Mesodermal cell (in vitro differentiated cells): ENCODE data around the gene DOK4.

Experiments used
- H3K27ac ChIP-seq: 2 replicates; pipeline ENCODE4 v1.7.0; 2013; ENCODE audit warnings: mild to moderate bottlenecking, low read depth, low read length, moderate library complexity; ENCODE audit not compliant: severe bottlenecking
- H3K36me3 ChIP-seq: 2 replicates; pipeline ENCODE4 v1.7.1; 2013; ENCODE audit warnings: mild to moderate bottlenecking, low read length, moderate library complexity; ENCODE audit not compliant: control insufficient read depth, insufficient read depth
- H3K4me1 ChIP-seq: one replicate; pipeline ENCODE4 v1.7.1; 2013; ENCODE audit warnings: mild to moderate bottlenecking, low read length; ENCODE audit not compliant: insufficient read depth, control insufficient read depth, poor library complexity, severe bottlenecking
- H3K4me3 ChIP-seq: 2 replicates; pipeline ENCODE4 v1.7.0; 2013; ENCODE audit warnings: low read length, control low read depth, mild to moderate bottlenecking; ENCODE audit not compliant: insufficient read depth, poor library complexity, severe bottlenecking; ENCODE audit errors: extremely low read depth
- H3K9me3 ChIP-seq: 2 replicates; pipeline ENCODE4 v1.7.1; 2013; ENCODE audit warnings: mild to moderate bottlenecking, low read length, moderate library complexity; ENCODE audit not compliant: control insufficient read depth
- WGBS, 2 experiments: methylation state at CpG; one replicate each; pipeline ENCODE4 v1.1.5; 2013; ENCODE audit warnings: missing lambda C conversion rate in 2 of 2; ENCODE audit not compliant: insufficient coverage in 2 of 2; 5-methylcytosine and 5-hydroxymethylcytosine counted together

DOK4 gene

GRCh38 chr16:57530104-57530521 is 43.8 kb upstream of the DOK4 start:
- Histone ChIP-seq H3K27ac (no peak overlapping the region), H3K9me3 (no peaks in the 10 kb centered on the region), H3K4me1 (peaks cover 58% of the 10 kb centered on the region), H3K4me3 (no peak overlapping the region), H3K36me3 (no peaks in the 10 kb centered on the region)
- 31 to 37% methylated on average over 6 to 7 of the region's 7 CpGs for WGBS, 2 experiments

GRCh38 chr16:57529391-57530103 is 43.3 kb upstream of the DOK4 start:
- H3K9me3 ChIP-seq: no peaks in the 10 kb centered on the region

DNA sequence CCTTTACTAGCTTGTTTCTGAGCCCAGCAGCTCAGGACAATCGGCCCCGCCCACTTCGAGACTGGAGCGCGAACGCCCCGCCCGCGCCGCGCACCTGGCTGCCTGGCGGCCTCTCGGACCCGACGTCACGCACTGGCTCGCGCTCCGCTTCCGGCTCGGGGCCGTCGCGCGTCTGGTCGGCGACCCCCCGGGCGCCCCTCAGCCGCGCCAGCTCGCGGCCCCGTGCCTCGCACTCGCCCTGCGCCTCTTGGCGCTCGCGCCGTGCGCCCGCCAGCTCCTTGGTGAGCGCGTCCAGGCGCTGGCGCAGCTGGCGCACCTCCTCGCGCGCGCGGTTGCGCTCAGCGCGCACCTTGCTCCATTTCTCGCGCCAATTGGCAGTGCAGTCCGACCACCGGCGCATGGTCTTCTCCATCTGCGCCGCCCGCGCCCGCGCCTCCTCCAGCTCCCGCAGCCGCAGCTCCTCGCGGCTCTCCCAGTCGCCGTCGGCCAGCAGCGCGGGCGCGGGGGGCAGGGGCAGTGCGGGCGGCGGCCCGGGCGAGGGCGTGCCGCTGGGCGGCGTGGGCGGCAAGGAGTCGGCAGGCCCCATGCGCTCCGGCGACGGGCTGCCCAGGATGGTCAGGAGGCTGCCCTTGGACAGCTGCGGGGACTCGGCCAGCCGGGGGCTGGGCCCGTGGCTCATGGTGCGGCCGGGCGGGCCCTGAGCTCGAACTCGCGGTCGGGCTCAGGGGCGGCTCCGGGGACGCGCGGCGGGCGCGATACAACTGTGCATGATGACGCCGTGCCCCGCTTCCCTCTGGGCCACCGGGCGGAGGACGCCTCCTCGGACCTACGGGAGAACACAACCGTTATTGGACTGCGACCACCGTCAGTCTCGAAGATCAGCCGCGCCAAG is 42.5 kb upstream of the DOK4 start:
- Histone ChIP-seq H3K9me3 (no peaks in the 10 kb centered on the region), H3K36me3 (no peaks in the 10 kb centered on the region), H3K4me1 (peaks cover 52% of the 10 kb centered on the region), H3K27ac (no peak overlapping the region), H3K4me3 (no peak overlapping the region)
- 36 to 38% methylated on average over 98 to 125 of the region's 126 CpGs for WGBS, 2 experiments

More at GRCh38 chr16:57529391-57530103, 43.3 kb upstream of the DOK4 start:
- H3K4me3 ChIP-seq: no peak overlapping the region
- WGBS, 2 experiments: 80 to 81% methylated on average over 11 to 13 of the region's 14 CpGs
- peaks cover 58% of the 10 kb centered on the region for H3K4me1 ChIP-seq
- no peak overlapping the region for H3K27ac ChIP-seq
- no peaks in the 10 kb centered on the region for H3K36me3 ChIP-seq

GRCh38 chr16:57527610-57528360 is 41.5 kb upstream of the DOK4 start:
- Histone ChIP-seq H3K4me1 (peaks cover 42% of the 10 kb centered on the region), H3K27ac (no peak overlapping the region), H3K9me3 (no peaks in the 10 kb centered on the region), H3K4me3 (no peak overlapping the region), H3K36me3 (no peaks in the 10 kb centered on the region)
- WGBS, 2 experiments: 95 to 96% methylated on average over 17 to 18 of the region's 19 CpGs

DNA sequence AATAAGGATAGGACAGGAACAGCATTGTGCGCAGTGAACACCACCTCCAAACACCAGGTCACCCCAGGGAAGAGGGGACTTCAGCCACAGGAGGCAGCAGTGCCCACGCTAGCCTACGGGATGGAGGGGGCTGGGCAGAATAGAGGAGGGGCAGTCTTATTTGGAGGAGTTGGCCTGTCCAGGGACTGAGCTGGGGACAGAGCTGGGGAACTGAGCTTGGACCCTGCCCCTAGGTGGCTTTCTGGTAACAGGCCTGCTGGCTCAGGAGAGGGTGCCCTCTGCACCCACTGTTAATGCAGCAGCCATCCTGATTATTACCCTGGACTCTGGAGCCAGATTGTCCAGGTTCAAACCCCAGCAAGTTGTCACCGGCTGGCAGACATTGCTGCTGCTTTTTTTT is 40.7 kb upstream of the DOK4 start:
- H3K36me3 ChIP-seq: peaks cover 2% of the 10 kb centered on the region
- H3K4me3 ChIP-seq: no peak overlapping the region
- no peaks in the 10 kb centered on the region for H3K9me3 ChIP-seq
- H3K27ac ChIP-seq: no peak overlapping the region
- WGBS, 2 experiments: 89 to 100% methylated on average over 2 to 4 of the region's 4 CpGs
- peaks cover 35% of the 10 kb centered on the region for H3K4me1 ChIP-seq

DNA sequence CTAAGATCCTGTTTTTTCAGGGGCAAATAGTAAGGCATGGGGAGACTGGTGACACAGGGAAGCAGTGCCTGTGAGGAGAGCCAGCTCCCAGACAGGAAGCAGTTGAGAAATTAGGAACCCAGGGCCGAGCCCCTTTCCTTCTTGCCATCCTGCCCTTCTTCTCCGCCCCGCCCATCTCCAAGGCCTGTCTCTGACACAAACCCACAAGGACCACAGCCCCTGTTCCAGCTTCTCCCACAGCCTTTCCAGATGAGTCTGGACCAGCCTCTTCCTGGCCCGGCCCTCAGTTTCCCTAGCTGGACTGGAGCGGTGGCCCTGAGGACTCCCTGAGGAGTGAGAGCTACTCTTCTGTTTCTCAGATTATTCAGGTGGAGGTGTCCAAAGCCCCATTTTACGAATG is 40.2 kb upstream of the DOK4 start:
- Histone ChIP-seq H3K4me1 (peaks cover 31% of the 10 kb centered on the region), H3K4me3 (no peak overlapping the region), H3K27ac (no peak overlapping the region), H3K36me3 (peaks cover 2% of the 10 kb centered on the region), H3K9me3 (no peaks in the 10 kb centered on the region)
- WGBS, 2 experiments: 90 to 98% methylated on average over 4 to 6 of the region's 6 CpGs

DNA sequence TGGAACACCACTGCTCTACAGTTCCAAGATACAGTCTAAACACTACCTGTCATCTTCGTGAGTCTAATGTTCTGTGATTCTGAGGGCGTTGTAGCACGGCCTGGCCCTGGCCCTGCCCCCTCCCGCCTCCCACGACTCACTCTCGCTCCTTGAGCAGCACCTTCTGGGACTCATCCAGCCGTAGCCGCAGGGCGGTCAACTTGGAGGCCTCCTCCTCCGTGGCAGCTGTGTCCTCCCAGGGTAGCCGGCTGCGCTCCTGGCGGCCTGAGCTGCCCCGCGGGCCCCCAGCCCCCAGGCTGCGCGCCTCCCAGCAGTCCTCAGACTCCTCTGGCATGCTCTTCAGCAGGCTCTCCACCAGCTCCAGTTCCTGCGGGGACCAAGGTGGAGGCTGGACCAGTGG is 39.5 kb upstream of the DOK4 start:
- WGBS, 2 experiments: 84 to 89% methylated on average over 17 to 18 of the region's 18 CpGs
- Histone ChIP-seq H3K4me3 (no peak overlapping the region), H3K36me3 (peaks cover 2% of the 10 kb centered on the region), H3K4me1 (peaks cover 23% of the 10 kb centered on the region), H3K27ac (no peak overlapping the region), H3K9me3 (no peaks in the 10 kb centered on the region)

GRCh38 chr16:57522960-57523359 is 36.7 kb upstream of the DOK4 start:
- H3K4me3 ChIP-seq: no peak overlapping the region
- no peaks in the 10 kb centered on the region for H3K9me3 ChIP-seq
- peaks cover 3% of the 10 kb centered on the region for H3K36me3 ChIP-seq
- peaks cover 13% of the 10 kb centered on the region for H3K4me1 ChIP-seq
- H3K27ac ChIP-seq: no peak overlapping the region
- 94 to 98% methylated on average over 6 of the region's 8 CpGs for WGBS, 2 experiments

DNA sequence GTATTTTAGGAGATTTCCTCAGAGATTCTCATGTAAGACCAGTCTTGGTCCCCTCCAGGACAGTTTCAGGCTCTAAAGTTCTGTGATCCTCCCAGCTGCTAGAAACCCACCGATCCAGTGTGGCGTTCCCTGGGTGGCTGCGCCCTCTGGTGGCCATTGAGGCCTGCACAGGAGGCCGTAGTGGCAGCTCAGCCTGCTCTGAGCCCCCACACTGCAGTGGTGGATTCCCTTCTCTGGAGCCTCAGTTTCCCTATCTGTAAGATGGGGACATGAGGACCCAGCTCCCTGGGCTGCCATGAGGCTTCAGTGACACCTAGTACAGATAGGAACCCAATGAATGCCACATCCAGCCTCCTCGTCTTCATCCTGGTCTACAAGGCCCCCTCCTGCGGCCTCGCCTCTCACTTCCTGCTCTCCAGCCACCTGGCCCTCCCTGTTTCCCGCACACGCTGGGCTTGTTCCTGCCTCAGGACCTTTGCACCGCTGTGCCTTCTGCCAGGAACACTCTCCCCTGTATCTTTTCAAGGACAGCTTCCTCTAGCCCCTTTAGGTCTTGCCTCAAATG is 33.6 kb upstream of the DOK4 start:
- Histone ChIP-seq H3K27ac (no peak overlapping the region), H3K9me3 (no peaks in the 10 kb centered on the region), H3K4me1 (peaks cover 8% of the 10 kb centered on the region), H3K4me3 (no peak overlapping the region), H3K36me3 (peaks cover 16% of the 10 kb centered on the region)
- WGBS, 2 experiments: 43% methylated on average over 9 to 10 of the region's 10 CpGs

DNA sequence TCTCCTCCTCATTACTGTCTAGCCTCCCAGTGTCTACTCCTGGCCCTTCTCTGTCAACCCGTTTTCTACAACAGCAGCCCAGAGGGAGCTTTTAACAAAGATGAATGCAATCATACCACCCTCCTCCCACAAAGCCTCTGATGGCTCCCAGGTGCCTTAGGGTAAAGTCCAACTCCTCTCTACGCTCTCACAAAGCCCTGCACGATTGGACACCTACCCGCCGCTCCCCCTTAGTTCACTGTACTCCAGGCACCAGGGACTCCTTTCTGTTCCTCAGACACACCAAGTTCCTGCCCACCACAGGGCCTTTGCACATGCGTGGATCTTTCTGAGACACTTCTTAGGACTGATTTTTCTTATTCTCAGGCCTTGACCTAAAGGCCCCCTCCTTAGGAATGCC is 32.6 kb upstream of the DOK4 start:
- H3K9me3 ChIP-seq: no peaks in the 10 kb centered on the region
- 91 to 93% methylated on average over 6 of the region's 6 CpGs for WGBS, 2 experiments
- H3K4me3 ChIP-seq: no peak overlapping the region
- peaks cover 19% of the 10 kb centered on the region for H3K36me3 ChIP-seq
- H3K4me1 ChIP-seq: peaks cover 16% of the 10 kb centered on the region
- H3K27ac ChIP-seq: no peak overlapping the region
